GM10248 (cell line): ENCODE data around the gene PTGFRN.

ENCODE experiments used
- CTCF ChIA-PET: fragments of 300-600 bp; sonication (Branson Sonifier 250); formaldehyde crosslinking; extraction: SDS; loops from one replicate; lab custom pipeline; 2021; ENCODE audit warnings: antibody characterized with exemption; lab: Yijun Ruan, JAX
- POLR2A ChIA-PET: fragments of 350-650 bp; sonication (Branson Sonifier 250); formaldehyde crosslinking; extraction: SDS; loops from one replicate; lab custom pipeline; 2020; ENCODE audit warnings: antibody characterized with exemption; lab: Yijun Ruan, JAX
- DNase-seq: peaks from one replicate; pipeline ENCODE4 v3.0.0; 2012; ENCODE audit errors: extremely low spot score
- CTCF ChIP-seq: IDR thresholded peaks from 2 replicates; pipeline ENCODE4 v1.5.1; 2012; ENCODE audit warnings: mild to moderate bottlenecking, low read depth; ENCODE audit errors: extremely low read depth, missing control alignments, control extremely low read depth

The PTGFRN gene

GRCh38 chr1:116889380-116889779 is 20.3 kb upstream of the PTGFRN start:
- no peak for DNase-seq
- POLR2A ChIA-PET: no interaction called here
- TF ChIP-seq CTCF: no peak
- CTCF ChIA-PET: interaction anchor here (1.4 to 4.3 kb wide), 4 partner anchors 8 to 164 kb away, joined by 4 to 23 read pairs (median 7); no protein-coding TSS in a partner anchor

DNA sequence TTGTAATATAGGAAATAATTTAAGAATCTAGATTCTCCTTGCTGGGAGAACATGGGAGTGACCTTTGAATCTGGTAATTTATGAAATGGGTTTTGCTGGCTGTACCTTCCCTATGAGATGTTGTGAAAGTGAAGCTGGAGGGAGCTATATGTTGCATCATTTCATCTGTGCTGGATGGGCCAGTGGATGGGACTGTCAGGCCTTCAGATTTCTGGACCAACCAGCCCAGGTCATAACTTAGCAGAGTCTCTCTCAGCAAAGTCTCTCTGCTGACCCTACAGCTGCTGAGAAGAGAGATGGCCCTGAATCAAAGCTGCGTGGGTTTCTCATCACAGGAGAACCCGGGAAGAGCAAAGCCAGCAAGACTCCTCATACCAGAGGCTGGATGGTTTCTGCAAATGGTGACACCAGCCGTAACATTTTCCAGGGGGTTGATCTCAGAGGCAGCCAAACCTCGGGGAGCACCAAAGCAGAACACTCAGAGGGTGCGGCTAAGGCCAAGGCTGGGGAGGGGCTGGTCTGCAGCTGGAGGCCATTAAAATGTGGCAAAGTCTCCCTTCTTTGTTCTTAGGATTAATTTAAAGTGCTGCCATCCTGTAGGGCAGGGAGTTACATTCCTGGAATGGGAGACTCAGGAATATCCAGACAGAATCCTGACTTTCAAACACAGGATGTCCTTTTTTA is 18.2 kb upstream of the PTGFRN start:
- POLR2A ChIA-PET: no interaction called here
- no peak for DNase-seq
- CTCF ChIA-PET: interaction anchor here (2.7 kb wide), 1 partner anchor 11 kb away, joined by 10 read pairs; no protein-coding TSS in a partner anchor
- no peak for TF ChIP-seq CTCF

- ChIA-PET POLR2A (no interaction called here), CTCF (interaction anchor here (1.1 to 1.8 kb wide), 3 partner anchors 10 to 14 kb away, joined by 3 to 5 read pairs (median 4); no protein-coding TSS in a partner anchor)
- no peak for TF ChIP-seq CTCF
- DNase-seq: no peak
Observed at GRCh38 chr1:116895073-116895472, 14.6 kb upstream of the PTGFRN start.

- no peak for TF ChIP-seq CTCF
- ChIA-PET POLR2A (no interaction called here), CTCF (no interaction called here)
- no peak for DNase-seq
Observed at GRCh38 chr1:116899529-116899928, 10.2 kb upstream of the PTGFRN start.

DNA sequence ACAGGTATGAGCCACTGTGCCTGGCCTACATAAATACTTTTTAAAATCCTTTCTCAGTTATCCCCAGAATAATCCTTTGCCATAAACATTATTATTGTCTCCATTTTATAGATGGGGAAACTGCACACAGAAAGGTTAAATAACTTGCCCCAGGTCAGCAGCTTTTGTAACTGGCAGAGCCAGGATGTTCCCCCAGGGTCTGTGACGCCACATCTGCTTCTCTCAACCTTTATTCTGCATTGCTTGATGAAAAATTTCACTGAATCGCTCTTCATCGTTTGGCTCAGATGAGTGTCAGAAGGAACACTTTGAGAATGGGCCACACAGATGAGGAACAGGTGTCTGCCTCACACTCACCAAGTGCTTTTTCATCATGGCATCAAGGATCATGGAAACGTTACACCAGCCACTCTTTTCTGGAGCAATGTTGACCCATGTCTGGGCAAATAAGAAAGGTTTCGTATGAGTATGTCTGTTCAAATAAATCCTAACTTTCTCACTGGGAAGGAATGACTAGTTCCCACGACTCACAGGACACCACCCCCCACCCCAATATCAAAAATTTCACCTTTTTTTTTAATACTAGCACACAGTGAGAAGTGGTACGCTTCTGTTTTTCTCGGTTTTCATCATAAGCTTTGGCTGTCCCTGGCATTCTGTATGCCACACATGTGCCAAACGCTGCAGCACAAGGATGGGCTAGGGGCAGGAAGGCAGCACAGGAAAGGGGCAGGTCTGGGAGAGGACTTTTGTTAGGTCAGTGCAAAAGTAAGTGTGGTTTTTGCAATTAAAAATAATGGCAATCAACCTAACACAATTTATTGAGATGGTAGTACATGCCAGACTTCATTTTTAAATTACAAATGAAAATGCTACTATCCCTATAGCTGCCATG is 9.0 kb upstream of the PTGFRN start:
- no peak for DNase-seq
- ChIA-PET CTCF (interaction anchor here (1.3 to 3.5 kb wide), 3 partner anchors 19 to 162 kb away, joined by 3 to 16 read pairs (median 3); no protein-coding TSS in a partner anchor), POLR2A (no interaction called here)
- no peak for TF ChIP-seq CTCF

DNA sequence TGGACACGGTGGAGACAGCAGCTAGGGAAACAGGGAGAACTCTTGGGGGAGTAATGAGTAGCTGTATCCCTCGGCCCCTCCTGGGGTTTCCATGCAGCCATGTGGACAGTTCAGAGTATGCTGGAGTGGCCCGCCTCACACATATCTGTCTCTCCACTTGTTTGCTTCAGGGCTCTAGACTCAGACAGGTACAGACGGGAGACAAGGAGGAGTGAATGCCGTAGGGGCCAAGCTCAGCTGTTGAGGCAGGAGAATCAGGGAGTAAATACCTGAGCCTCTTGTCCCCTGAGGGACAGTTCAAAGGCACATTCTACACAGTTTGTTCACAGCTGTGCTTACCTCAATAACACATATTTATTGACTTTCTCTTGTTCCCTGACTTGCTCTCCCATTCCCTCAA is 7.7 kb upstream of the PTGFRN start:
- no peak for DNase-seq
- POLR2A ChIA-PET: no interaction called here
- TF ChIP-seq CTCF: no peak
- CTCF ChIA-PET: interaction anchor here (1.0 to 3.5 kb wide), 6 partner anchors 13 to 164 kb away, joined by 3 to 16 read pairs (median 4); no protein-coding TSS in a partner anchor
